ENCODE results near the gene MAP10.

DNA sequence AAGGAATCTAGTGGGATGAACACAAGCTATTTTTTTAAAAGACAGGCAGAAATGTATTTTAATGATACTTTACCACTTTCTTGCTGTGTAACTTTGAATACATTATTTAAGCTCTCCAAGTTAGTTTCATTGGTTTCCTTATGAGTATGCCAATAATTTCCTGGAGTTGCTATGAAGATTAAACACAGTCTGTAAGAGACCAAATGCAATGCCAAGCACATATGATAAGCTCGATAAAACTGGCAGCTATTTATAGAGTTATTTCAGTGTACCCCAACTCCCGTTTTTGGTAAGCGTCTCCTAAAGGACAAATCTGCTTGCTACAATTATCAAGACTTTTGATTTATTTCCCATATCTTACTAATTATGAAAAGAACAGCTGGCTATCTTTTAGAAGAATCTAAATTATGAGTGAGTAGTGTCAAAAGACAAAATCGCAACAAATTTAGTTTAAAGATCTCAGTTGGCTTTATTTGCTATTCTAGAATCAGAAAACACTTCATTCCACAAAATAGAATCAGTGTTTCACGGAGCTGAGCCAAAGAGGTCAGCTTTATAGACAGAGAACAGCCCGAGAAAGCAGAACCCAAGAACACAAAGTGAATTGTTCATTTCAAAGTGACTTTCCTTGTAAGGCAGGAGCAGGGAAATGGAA, 7.2 kb upstream of the MAP10 start:
- TF ChIP-seq, protein P1, sequence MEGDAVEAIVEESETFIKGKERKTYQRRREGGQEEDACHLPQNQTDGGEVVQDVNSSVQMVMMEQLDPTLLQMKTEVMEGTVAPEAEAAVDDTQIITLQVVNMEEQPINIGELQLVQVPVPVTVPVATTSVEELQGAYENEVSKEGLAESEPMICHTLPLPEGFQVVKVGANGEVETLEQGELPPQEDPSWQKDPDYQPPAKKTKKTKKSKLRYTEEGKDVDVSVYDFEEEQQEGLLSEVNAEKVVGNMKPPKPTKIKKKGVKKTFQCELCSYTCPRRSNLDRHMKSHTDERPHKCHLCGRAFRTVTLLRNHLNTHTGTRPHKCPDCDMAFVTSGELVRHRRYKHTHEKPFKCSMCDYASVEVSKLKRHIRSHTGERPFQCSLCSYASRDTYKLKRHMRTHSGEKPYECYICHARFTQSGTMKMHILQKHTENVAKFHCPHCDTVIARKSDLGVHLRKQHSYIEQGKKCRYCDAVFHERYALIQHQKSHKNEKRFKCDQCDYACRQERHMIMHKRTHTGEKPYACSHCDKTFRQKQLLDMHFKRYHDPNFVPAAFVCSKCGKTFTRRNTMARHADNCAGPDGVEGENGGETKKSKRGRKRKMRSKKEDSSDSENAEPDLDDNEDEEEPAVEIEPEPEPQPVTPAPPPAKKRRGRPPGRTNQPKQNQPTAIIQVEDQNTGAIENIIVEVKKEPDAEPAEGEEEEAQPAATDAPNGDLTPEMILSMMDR (IDR thresholded peaks at IDR 0.05; ENCODE audit: borderline replicate concordance, extremely low read depth, low read length, poor library complexity, severe bottlenecking) = no peak
- no peak for TF ChIP-seq EZH2 (IDR thresholded peaks at IDR 0.05; ENCODE audit: borderline replicate concordance, low read depth, low read length, severe bottlenecking)

All from DND-41 (cell line).